ENCODE results near the gene PAPOLG. TPM values are rescaled to one million over a fixed set of nuclear protein-coding genes. Genes with fewer than 3 reads are reported as not detected.

PAPOLG gene
- polyA plus RNA-seq (2012; ENCODE audit: insufficient read depth, insufficient read length, low read depth) = 3.8 TPM

DNA sequence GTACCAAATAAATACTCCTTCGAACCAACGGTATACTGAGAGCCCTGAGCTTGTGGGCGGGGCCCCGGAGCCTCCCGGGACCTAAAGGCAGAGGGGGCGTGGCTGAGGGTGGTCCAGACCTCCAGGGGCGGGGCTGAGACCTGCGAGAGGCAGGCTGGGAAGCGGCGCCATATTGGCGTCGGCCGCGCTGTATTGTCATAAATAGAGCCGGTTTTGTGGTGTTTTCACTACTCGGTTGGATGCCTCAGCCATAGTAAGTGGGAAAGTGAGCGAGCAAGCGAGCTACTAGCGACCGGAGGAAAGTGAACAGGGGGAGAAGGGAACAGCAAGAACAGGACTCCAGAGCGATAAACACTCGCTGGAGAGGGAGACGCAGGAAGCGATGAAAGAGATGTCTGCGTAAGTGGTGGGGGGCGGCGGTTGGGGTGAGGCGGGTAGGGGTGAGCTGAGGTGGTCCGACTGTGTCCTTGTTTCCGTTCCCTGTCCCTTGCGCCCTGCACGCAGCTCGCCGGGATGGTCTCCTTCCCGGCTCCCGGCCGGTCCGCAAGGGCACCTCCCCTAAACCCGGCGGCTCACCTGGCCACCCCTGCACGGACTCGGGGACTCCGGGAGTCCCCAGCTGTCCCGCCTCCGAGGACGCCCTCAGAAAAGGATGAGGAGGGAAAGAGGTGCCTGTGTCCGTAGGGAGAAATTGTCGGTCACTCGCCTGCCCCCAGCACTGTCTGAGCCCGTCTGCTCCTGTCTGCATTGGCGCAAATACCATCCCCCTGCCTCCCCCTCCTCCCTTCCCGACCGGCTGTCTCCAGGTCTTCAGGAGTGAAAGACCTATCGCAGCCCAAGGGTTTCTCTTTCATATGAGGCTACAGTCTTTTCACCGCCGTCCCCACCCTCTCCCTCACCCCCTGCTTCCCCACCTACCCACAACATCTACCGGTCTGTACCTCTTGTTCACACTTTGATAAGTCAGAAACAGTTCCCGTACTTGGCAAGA is at the start of gene PAPOLG:
Gene PAPOLG, plus strand, starts transcription at position 172 of the 991 bp plus-strand sequence. Its CDS starts 211 bp downstream, at position 383.
- DNase-seq = peak; percentile 92
- TF ChIP-seq, protein P1, sequence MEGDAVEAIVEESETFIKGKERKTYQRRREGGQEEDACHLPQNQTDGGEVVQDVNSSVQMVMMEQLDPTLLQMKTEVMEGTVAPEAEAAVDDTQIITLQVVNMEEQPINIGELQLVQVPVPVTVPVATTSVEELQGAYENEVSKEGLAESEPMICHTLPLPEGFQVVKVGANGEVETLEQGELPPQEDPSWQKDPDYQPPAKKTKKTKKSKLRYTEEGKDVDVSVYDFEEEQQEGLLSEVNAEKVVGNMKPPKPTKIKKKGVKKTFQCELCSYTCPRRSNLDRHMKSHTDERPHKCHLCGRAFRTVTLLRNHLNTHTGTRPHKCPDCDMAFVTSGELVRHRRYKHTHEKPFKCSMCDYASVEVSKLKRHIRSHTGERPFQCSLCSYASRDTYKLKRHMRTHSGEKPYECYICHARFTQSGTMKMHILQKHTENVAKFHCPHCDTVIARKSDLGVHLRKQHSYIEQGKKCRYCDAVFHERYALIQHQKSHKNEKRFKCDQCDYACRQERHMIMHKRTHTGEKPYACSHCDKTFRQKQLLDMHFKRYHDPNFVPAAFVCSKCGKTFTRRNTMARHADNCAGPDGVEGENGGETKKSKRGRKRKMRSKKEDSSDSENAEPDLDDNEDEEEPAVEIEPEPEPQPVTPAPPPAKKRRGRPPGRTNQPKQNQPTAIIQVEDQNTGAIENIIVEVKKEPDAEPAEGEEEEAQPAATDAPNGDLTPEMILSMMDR (IDR thresholded peaks at IDR 0.05; ENCODE audit: low read depth, low read length) = no peak
- Histone ChIP-seq H3K27me3 (no peaks in the 10 kb centered on the region), H3K4me3 (ENCODE audit: low read depth, low read length) (peak within 1 kb of the TSS; percentile 85), H3K4me1 (no peaks in the 10 kb centered on the region), H3K36me3 (no peaks in the 10 kb centered on the region), H3K9me3 (no peaks in the 10 kb centered on the region)

DNA sequence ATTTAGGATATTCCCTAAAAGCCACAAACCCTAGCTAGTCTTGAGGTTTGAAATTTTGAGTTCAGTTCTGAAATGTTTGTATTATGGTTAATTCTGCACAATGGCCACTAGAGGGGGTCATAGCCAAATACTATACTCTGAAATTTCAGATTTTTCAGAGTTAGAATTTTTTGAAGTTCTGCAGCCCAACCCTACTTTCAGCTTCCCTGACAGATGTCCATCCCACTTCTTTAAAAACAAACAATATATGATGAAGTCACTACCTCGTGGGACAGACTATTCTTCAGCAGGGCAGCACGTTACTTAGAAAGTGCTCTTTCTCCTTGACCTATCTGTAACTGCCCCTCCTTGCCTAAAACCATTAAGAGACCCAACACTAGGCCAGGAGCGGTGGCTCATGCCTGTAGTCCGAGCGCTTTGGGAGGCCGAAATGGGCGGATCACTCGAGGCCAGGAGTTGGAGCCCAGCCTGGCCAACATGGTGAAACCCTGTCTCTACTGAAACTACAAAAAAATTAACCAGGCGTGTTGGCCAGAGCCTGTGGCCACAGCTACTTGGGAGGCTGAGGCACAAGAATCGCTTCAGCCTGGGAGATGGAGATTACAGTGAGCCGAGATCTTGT is 48.2 kb upstream of the PAPOLG start:
- H3K36me3 ChIP-seq = no peaks in the 10 kb centered on the region
- no peaks in the 10 kb centered on the region for H3K27me3 ChIP-seq
- TF ChIP-seq, protein P1 (IDR thresholded peaks at IDR 0.05; ENCODE audit: low read depth, low read length) = peak; percentile 48
- H3K4me3 ChIP-seq (ENCODE audit: low read depth, low read length) = no peak overlapping the region
- no peak for DNase-seq
- no peaks in the 10 kb centered on the region for H3K4me1 ChIP-seq
- no peaks in the 10 kb centered on the region for H3K9me3 ChIP-seq

DNA sequence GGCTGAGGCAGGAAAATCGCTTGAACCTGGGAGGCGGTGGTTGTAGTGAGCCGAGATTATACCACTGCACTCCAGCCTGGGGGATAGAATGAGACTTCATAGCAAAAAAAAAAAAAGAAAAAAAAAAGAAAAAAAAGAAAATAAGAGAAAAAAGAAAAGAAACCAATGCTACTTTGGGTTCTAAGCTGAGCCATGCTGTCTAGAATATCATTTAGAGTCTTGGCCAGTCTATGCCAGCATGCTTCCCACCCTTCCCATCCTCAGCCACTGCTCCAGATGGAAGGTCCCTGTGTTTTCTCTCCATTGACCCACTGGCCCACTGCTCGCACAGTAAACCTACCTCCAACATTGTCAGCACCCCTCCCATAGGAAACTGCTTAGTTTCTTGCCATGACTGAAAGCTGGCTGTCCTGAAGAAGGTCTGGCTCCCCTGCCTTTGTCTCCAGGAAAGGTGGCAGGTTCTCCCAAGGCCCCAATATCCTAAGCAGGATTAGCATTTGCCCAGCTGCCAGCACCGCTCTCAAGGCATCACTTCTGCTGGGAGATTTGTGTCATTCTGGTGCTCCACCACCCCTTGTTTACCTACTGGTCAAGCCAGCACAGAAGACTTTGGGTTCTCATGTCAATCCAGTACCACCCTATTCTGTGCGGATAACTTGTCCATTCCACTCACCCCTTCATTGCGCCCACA is 47.3 kb upstream of the PAPOLG start:
- Histone ChIP-seq H3K27me3 (no peaks in the 10 kb centered on the region), H3K4me1 (no peaks in the 10 kb centered on the region), H3K4me3 (ENCODE audit: low read depth, low read length) (no peak overlapping the region), H3K9me3 (no peaks in the 10 kb centered on the region), H3K36me3 (no peaks in the 10 kb centered on the region)
- no peak for DNase-seq
- TF ChIP-seq, protein P1 (IDR thresholded peaks at IDR 0.05; ENCODE audit: low read depth, low read length) = no peak

DNA sequence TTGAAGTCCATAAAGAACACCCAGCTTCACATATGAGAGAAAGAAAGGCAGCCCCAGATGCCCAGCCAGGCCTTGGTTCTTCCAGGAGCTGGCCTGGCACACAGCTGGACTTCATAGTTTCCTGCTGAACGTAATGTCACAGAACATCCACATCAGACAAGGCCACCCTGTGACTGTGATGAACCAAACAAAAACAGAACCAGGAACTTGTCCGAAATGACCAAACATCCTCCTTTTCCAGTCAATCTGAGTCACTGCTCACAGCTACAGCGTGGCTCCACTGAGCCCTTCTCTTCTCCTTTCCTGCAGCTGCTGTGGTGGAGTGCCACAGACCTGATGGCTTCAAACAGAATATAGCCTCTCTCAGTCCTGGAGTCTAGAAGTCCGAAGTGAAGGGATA is 45.4 kb upstream of the PAPOLG start:
- Histone ChIP-seq H3K27me3 (no peaks in the 10 kb centered on the region), H3K9me3 (no peaks in the 10 kb centered on the region), H3K36me3 (no peaks in the 10 kb centered on the region), H3K4me3 (ENCODE audit: low read depth, low read length) (no peak overlapping the region), H3K4me1 (no peaks in the 10 kb centered on the region)
- TF ChIP-seq, protein P1 (IDR thresholded peaks at IDR 0.05; ENCODE audit: low read depth, low read length) = no peak
- DNase-seq = no peak

DNA sequence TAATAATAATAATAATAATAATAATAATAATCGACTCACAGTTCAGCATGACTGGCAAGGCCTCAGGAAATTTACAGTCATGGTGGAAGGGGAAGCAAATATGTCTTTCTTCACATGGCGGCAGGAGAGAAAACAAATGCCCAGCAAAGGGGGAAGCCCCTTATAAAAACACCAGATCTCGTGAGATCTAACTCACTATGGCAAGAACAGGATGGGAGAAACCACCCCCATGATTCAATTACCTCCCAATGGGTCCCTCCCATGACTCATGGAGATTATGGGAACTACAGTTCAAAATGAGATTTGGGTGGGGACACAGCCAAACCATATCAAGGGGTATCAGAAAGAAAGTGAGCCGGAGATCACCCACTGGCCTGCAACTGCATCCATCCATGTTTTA is 40.5 kb upstream of the PAPOLG start:
- H3K4me1 ChIP-seq = no peaks in the 10 kb centered on the region
- no peaks in the 10 kb centered on the region for H3K9me3 ChIP-seq
- no peak overlapping the region for H3K4me3 ChIP-seq (ENCODE audit: low read depth, low read length)
- H3K27me3 ChIP-seq = no peaks in the 10 kb centered on the region
- no peak for DNase-seq
- no peaks in the 10 kb centered on the region for H3K36me3 ChIP-seq
- TF ChIP-seq, protein P1 (IDR thresholded peaks at IDR 0.05; ENCODE audit: low read depth, low read length) = no peak
